Measurements from ENCODE around the gene RNF180. TPM values are rescaled to one million over a fixed set of nuclear protein-coding genes. Genes with fewer than 3 reads are reported as not detected.

RNF180 gene
- total and polyA plus RNA-seq, 8 donors: 1.2 to 15.4 (median 4.2) TPM

- Histone ChIP-seq H3K9me3 (no peaks in the 10 kb centered on the region), H3K27me3 (no peaks in the 10 kb centered on the region), H3K36me3 (no peaks in the 10 kb centered on the region), H3K27ac (no peak overlapping the region), H3K4me3 (no peak overlapping the region), H3K4me1 (peaks cover 0 to 26% (median 14%) of the 10 kb centered on the region in 4 donors)
- intact Hi-C loops (cut with DNase I; ENCODE audit: low total_unique reads): no loop called here
- WGBS, 5 donors: 32 to 60% (median 43%) methylated on average over 1 of the region's 1 CpG
- no peak for DNase-seq
- TF ChIP-seq CTCF (IDR thresholded peaks at IDR 0.05) (no peak), EP300 (IDR thresholded peaks at IDR 0.05) (no peak), POLR2A (IDR thresholded peaks at IDR 0.05) (no peak), POLR2AphosphoS5 (IDR thresholded peaks at IDR 0.05) (no peak)
These were observed 21.0 kb upstream of the RNF180 start for GRCh38 chr5:64144425-64145215.

GRCh38 chr5:64145216-64145895 is 20.3 kb upstream of the RNF180 start:
- Histone ChIP-seq H3K27ac (no peak overlapping the region), H3K36me3 (no peaks in the 10 kb centered on the region), H3K4me1 (peaks cover 0 to 26% (median 14%) of the 10 kb centered on the region in 4 donors), H3K9me3 (no peaks in the 10 kb centered on the region), H3K4me3 (no peak overlapping the region), H3K27me3 (no peaks in the 10 kb centered on the region)
- intact Hi-C loops (cut with DNase I; ENCODE audit: low total_unique reads): no loop called here
- DNase-seq: peak in 1 of 2 donors; percentile 7
- WGBS, 5 donors: 15 to 38% (median 24%) methylated on average over 4 of the region's 4 CpGs
- TF ChIP-seq EP300 (IDR thresholded peaks at IDR 0.05) (no peak), CTCF (IDR thresholded peaks at IDR 0.05) (no peak), POLR2A (IDR thresholded peaks at IDR 0.05) (no peak), POLR2AphosphoS5 (IDR thresholded peaks at IDR 0.05) (no peak)

- H3K27ac ChIP-seq: no peak overlapping the region
- DNase-seq: peak in 1 of 2 donors; percentile 18
- no peak overlapping the region for H3K4me3 ChIP-seq
- 39 to 67% (median 43%) methylated on average over 2 of the region's 2 CpGs for WGBS, 5 donors
- intact Hi-C loops (cut with DNase I; ENCODE audit: low total_unique reads): no loop called here
- TF ChIP-seq POLR2A (IDR thresholded peaks at IDR 0.05): no peak
- no peak for TF ChIP-seq POLR2AphosphoS5 (IDR thresholded peaks at IDR 0.05)
- TF ChIP-seq CTCF (IDR thresholded peaks at IDR 0.05): no peak
- TF ChIP-seq EP300 (IDR thresholded peaks at IDR 0.05): no peak
- H3K36me3 ChIP-seq: no peaks in the 10 kb centered on the region
- H3K9me3 ChIP-seq: no peaks in the 10 kb centered on the region
- H3K27me3 ChIP-seq: no peaks in the 10 kb centered on the region
- H3K4me1 ChIP-seq: peaks cover 0 to 26% (median 14%) of the 10 kb centered on the region in 4 donors
These were observed 18.3 kb upstream of the RNF180 start for GRCh38 chr5:64147379-64147778.

GRCh38 chr5:64147849-64148441 is 17.7 kb upstream of the RNF180 start:
- intact Hi-C loops (cut with DNase I; ENCODE audit: low total_unique reads): no loop called here
- 6 to 14% (median 9%) methylated on average over 7 of the region's 7 CpGs for WGBS, 5 donors
- TF ChIP-seq EP300 (IDR thresholded peaks at IDR 0.05): no peak
- no peak for TF ChIP-seq POLR2A (IDR thresholded peaks at IDR 0.05)
- TF ChIP-seq POLR2AphosphoS5 (IDR thresholded peaks at IDR 0.05): peak in 1 of 3 donors; percentile 51
- TF ChIP-seq CTCF (IDR thresholded peaks at IDR 0.05): peak in 5 of 7 experiments; percentile 34 to 67 (median 55)

More at GRCh38 chr5:64147849-64148441, 17.7 kb upstream of the RNF180 start:
- H3K9me3 ChIP-seq: peaks cover 0 to under 1% (median 0%) of the 10 kb centered on the region in 4 donors
- peak; percentile 71 to 83 for DNase-seq
- no peaks in the 10 kb centered on the region for H3K36me3 ChIP-seq
- no peak overlapping the region for H3K27ac ChIP-seq
- H3K4me3 ChIP-seq: no peak overlapping the region
- no peaks in the 10 kb centered on the region for H3K27me3 ChIP-seq
- peaks cover 0 to 26% (median 14%) of the 10 kb centered on the region in 4 donors for H3K4me1 ChIP-seq
